Esophagus squamous epithelium (tissue), 5 donors: ENCODE measurements around the gene HSPBP1. TPM values are rescaled to one million over a fixed set of nuclear protein-coding genes. Genes with fewer than 3 reads are reported as not detected.

Experiments
- DNase-seq: peaks from one replicate; lab custom pipeline; 2025; lab: John Stamatoyannopoulos, UW
- H3K27ac ChIP-seq, 4 donors: fragments of 200-600 bp; sonication (generic); one replicate each; pipeline ENCODE4 v1.5.1; 2016 to 2019; ENCODE audit warnings: mild to moderate bottlenecking in 1 of 4
- H3K27me3 ChIP-seq, 4 donors: fragments of 200-600 bp; sonication (generic); 1 replicate in 3 of 4; 2 replicates in 1 of 4; pipeline versions ENCODE4 v1.5.1 to v1.6.0; 2017 to 2021; ENCODE audit warnings: antibody characterized with exemption in 1 of 4
- H3K36me3 ChIP-seq, 3 donors: fragments of 200-600 bp; sonication (generic); one replicate each; pipeline ENCODE4 v1.5.1; 2016 to 2019
- H3K4me1 ChIP-seq, 3 donors: fragments of 200-600 bp; sonication (generic); one replicate each; pipeline ENCODE4 v1.5.1; 2017 to 2019
- H3K4me3 ChIP-seq, 4 donors: fragments of 200-600 bp; sonication (generic); 1 replicate in 3 of 4; 2 replicates in 1 of 4; pipeline ENCODE4 v1.5.1; 2016 to 2019; ENCODE audit warnings: mild to moderate bottlenecking in 2 of 4, moderate library complexity in 1 of 4
- H3K9me3 ChIP-seq, 3 donors: fragments of 200-600 bp; sonication (generic); one replicate each; pipeline ENCODE4 v1.5.1; 2016 to 2019
- POLR2A ChIP-seq, 4 donors: fragments of 450-650 bp; IDR thresholded peaks; one replicate each; pipeline ENCODE4 v1.6.1; 2017; ENCODE audit warnings: antibody characterized with exemption in 4 of 4, mild to moderate bottlenecking in 4 of 4, moderate library complexity in 3 of 4
- WGBS, 2 donors: methylation state at CpG; one replicate each; pipeline ENCODE4 v1.1.5; 2018; 5-methylcytosine and 5-hydroxymethylcytosine counted together
- intact Hi-C: fragments of 100-400 bp; cut with DNase I; formaldehyde crosslinking; loops from one replicate; pipeline ENCODE4 v1.15.0; 2022
- total RNA-seq, 4 donors: library from RNA; depleted of rRNA; stranded (reverse); fragments of >200 nt; gene quantifications; one replicate each; pipeline ENCODE4 v1.1.0, GENCODE V29; 2016
- TF ChIP-seq, protein P1 (sequence below), 6 experiments: fragments of 450-650 bp in 4 of 6; fragments of 200-600 bp in 2 of 6; sonication (generic) in 2 of 6; IDR thresholded peaks; one replicate each; pipeline ENCODE4 v1.5.1; 2016 to 2019; ENCODE audit warnings: antibody characterized with exemption in 6 of 6, mild to moderate bottlenecking in 4 of 6, moderate library complexity in 4 of 6
- donor health status: DM: yes; HTN: yes; CAD: no.

The HSPBP1 gene
- total RNA-seq, 4 donors from 2014 or later: 27.1 to 40.7 (median 32.4) TPM

DNA sequence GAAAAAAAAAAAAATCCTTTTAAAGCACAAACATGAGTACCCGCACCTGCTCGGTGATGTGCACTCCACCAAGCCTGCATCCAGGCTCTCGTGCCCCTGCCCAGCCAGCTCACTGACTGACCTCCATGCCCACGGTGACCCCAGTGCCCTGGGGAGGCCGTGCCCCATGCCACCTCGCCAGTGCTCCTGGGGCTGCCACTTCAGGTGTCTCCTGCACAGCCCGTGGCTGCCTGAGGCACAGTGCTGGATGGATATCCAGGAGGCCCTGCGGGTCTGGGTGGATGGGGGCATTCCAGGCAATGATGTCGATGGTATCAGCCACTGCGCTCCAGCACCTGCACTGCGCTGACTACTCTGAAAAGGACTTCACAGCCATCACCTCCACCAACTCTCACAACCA is 30.1 kb downstream of the HSPBP1 start:
- no peaks in the 10 kb centered on the region for H3K27me3 ChIP-seq
- peaks cover 21 to 42% (median 21%) of the 10 kb centered on the region in 3 donors for H3K36me3 ChIP-seq
- no peak for DNase-seq
- TF ChIP-seq, protein P1, sequence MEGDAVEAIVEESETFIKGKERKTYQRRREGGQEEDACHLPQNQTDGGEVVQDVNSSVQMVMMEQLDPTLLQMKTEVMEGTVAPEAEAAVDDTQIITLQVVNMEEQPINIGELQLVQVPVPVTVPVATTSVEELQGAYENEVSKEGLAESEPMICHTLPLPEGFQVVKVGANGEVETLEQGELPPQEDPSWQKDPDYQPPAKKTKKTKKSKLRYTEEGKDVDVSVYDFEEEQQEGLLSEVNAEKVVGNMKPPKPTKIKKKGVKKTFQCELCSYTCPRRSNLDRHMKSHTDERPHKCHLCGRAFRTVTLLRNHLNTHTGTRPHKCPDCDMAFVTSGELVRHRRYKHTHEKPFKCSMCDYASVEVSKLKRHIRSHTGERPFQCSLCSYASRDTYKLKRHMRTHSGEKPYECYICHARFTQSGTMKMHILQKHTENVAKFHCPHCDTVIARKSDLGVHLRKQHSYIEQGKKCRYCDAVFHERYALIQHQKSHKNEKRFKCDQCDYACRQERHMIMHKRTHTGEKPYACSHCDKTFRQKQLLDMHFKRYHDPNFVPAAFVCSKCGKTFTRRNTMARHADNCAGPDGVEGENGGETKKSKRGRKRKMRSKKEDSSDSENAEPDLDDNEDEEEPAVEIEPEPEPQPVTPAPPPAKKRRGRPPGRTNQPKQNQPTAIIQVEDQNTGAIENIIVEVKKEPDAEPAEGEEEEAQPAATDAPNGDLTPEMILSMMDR (IDR thresholded peaks at IDR 0.05): no peak
- TF ChIP-seq POLR2A (IDR thresholded peaks at IDR 0.05): no peak
- H3K4me1 ChIP-seq: peaks cover 47 to 79% (median 48%) of the 10 kb centered on the region in 3 donors
- no peaks in the 10 kb centered on the region for H3K9me3 ChIP-seq
- peak overlapping the region in 2 of 4 donors; percentile 15 to 54 for H3K27ac ChIP-seq
- WGBS, 2 donors: 94% methylated on average over 7 to 8 of the region's 11 CpGs
- H3K4me3 ChIP-seq: no peak overlapping the region
- intact Hi-C loops: no loop called here

DNA sequence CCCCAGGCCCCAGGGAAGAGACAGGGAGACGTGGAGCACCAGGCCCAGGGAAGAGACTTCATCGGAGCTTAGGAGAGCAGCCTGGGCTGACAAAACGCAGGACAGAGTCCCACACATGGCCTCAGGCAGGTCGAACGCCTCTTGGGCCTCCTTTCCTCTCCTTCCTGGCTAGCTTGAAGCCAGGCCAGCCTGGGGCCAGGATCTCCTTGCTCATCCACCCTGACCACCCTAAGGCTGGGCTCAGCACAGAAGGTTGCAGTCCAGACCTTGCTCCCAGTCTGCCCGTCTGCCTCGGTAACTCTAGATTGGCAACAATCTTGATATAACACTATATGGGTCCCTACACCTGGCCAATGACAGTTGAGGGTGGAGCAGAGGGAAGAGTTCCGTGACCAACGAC is 31.2 kb downstream of the HSPBP1 start:
- intact Hi-C loops: no loop called here
- no peak for DNase-seq
- Histone ChIP-seq H3K4me3 (no peak overlapping the region), H3K36me3 (peaks cover 30 to 53% (median 31%) of the 10 kb centered on the region in 3 donors), H3K4me1 (peaks cover 39 to 68% (median 44%) of the 10 kb centered on the region in 3 donors), H3K9me3 (no peaks in the 10 kb centered on the region), H3K27me3 (no peaks in the 10 kb centered on the region), H3K27ac (no peak overlapping the region)
- TF ChIP-seq, protein P1 (IDR thresholded peaks at IDR 0.05): no peak
- TF ChIP-seq POLR2A (IDR thresholded peaks at IDR 0.05): no peak
- WGBS, 2 donors: 80 to 88% methylated on average over 3 to 6 of the region's 9 CpGs

DNA sequence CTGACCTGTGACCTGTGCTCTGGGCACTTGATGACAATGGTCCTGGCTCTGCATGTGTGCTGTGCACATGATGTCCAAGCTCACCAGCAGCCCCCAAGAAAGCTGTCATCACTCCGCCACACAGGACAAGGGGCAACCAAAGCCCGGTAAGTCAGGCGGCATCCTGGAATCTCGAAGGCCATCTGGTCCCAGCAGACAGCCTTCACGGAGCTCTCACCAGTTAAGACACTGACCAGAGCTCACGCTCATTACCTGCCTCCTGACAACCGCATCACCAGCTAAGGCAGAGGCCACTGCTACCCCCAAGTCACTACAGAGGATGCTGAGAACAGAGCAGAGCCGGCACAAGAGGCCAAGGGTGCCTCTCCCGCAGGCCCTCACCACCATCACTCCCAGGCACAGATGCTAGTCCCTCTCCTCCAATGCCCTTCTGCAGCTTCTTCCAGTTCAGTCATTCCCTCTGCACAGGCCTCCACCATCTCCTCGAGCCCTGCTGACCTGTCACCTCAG is 31.7 kb downstream of the HSPBP1 start:
- no peaks in the 10 kb centered on the region for H3K27me3 ChIP-seq
- no peak for TF ChIP-seq POLR2A (IDR thresholded peaks at IDR 0.05)
- TF ChIP-seq, protein P1 (IDR thresholded peaks at IDR 0.05): no peak
- 63 to 75% methylated on average over 2 to 8 of the region's 10 CpGs for WGBS, 2 donors
- intact Hi-C loops: no loop called here
- DNase-seq: no peak
- peak overlapping the region in 1 of 4 donors; percentile 29 for H3K27ac ChIP-seq
- no peaks in the 10 kb centered on the region for H3K9me3 ChIP-seq
- peaks cover 30 to 58% (median 35%) of the 10 kb centered on the region in 3 donors for H3K36me3 ChIP-seq
- H3K4me1 ChIP-seq: peaks cover 34 to 63% (median 39%) of the 10 kb centered on the region in 3 donors
- no peak overlapping the region for H3K4me3 ChIP-seq

DNA sequence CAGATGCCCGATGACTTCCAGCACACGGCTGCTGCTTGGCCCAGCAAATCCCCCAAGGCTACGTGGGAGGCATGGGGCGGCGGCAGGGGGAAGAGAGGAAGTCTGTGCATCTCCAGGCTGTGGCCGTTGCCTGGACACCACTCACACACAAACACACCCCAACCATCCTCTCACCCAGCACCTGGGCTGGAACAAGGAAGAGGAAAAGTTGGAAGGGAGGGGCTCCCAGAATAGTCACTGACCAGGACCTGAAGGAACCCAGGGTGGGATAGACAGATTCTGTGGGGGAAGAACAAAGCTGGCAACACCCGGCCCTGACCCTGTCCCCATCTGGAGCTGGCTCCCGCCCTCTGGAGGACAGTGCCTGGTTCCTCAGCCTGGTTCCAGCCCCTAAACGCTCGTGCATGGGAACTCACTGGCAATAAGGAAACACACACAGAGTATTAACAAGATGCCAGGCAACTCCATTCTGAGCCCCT is 32.2 kb downstream of the HSPBP1 start:
- H3K27ac ChIP-seq: peak overlapping the region in 1 of 4 donors; percentile 29
- intact Hi-C loops: no loop called here
- peaks cover 30 to 63% (median 35%) of the 10 kb centered on the region in 3 donors for H3K36me3 ChIP-seq
- TF ChIP-seq, protein P1 (IDR thresholded peaks at IDR 0.05): no peak
- TF ChIP-seq POLR2A (IDR thresholded peaks at IDR 0.05): no peak
- no peaks in the 10 kb centered on the region for H3K27me3 ChIP-seq
- no peak overlapping the region for H3K4me3 ChIP-seq
- 13 to 31% methylated on average over 3 to 5 of the region's 10 CpGs for WGBS, 2 donors
- H3K9me3 ChIP-seq: no peaks in the 10 kb centered on the region
- H3K4me1 ChIP-seq: peaks cover 29 to 57% (median 34%) of the 10 kb centered on the region in 3 donors
- no peak for DNase-seq
